Spleen (tissue), 11 donors: Measurements from ENCODE around the gene HERC5. TPM values are rescaled to one million over a fixed set of nuclear protein-coding genes. Genes with fewer than 3 reads are reported as not detected.
"Not testable (repeated sequence)": the region's sequence is repeated elsewhere in the genome, so short reads cannot be mapped to it uniquely, and the experiment has no call there.

Source experiments
- DNase-seq: peaks from one replicate; pipeline ENCODE4 v3.0.0-alpha.2; 2020
- H3K27ac ChIP-seq, 8 donors: fragments of 200-600 bp; sonication (generic) in 7 of 8; 1 replicate in 4 of 8; 2 replicates in 4 of 8; pipeline versions ENCODE4 v1.5.0 to v1.8.0; 2016 to 2021; ENCODE audit warnings: inconsistent platforms in 4 of 8, mild to moderate bottlenecking in 4 of 8, moderate library complexity in 1 of 8
- H3K27me3 ChIP-seq, 7 donors: fragments of 200-600 bp; sonication (generic) in 6 of 7; replicated peaks in 1 of 7; 1 replicate in 4 of 7; 2 replicates in 3 of 7; pipeline versions ENCODE4 v1.5.0 to v1.8.0; 2016 to 2021; ENCODE audit warnings: inconsistent platforms in 3 of 7, mild to moderate bottlenecking in 1 of 7
- H3K36me3 ChIP-seq, 6 donors: fragments of 200-600 bp; sonication (generic) in 5 of 6; 1 replicate in 4 of 6; 2 replicates in 2 of 6; pipeline versions ENCODE4 v1.5.0 to v1.8.0; 2016 to 2021; ENCODE audit warnings: inconsistent platforms in 2 of 6
- H3K4me1 ChIP-seq, 6 donors: fragments of 200-600 bp; sonication (generic) in 5 of 6; 1 replicate in 3 of 6; 2 replicates in 3 of 6; pipeline versions ENCODE4 v1.5.0 to v1.8.0; 2016 to 2021; ENCODE audit warnings: inconsistent platforms in 3 of 6
- H3K4me3 ChIP-seq, 8 donors: fragments of 200-600 bp; sonication (generic) in 7 of 8; 1 replicate in 4 of 8; 2 replicates in 4 of 8; pipeline versions ENCODE4 v1.5.0 to v1.8.0; 2016 to 2021; ENCODE audit warnings: inconsistent platforms in 4 of 8, mild to moderate bottlenecking in 4 of 8, moderate library complexity in 2 of 8
- H3K9me3 ChIP-seq, 8 donors: fragments of 200-600 bp; sonication (generic) in 7 of 8; 1 replicate in 4 of 8; 2 replicates in 4 of 8; pipeline versions ENCODE4 v1.5.0 to v1.8.0; 2016 to 2021; ENCODE audit warnings: inconsistent platforms in 4 of 8
- CTCF ChIP-seq, 11 experiments: fragments of 200-600 bp in 7 of 11; fragments of 450-650 bp in 4 of 11; sonication (generic) in 4 of 11; IDR thresholded peaks in 8 of 11; conservative IDR thresholded peaks in 3 of 11; 1 replicate in 7 of 11; 2 replicates in 4 of 11; pipeline versions ENCODE4 v1.4.0 to v1.8.0; 2016 to 2021; ENCODE audit warnings: antibody characterized with exemption in 11 of 11, inconsistent platforms in 4 of 11, mild to moderate bottlenecking in 1 of 11
- POLR2A ChIP-seq, 3 donors: fragments of 450-650 bp; IDR thresholded peaks; one replicate each; pipeline ENCODE4 v1.5.1; 2017; ENCODE audit warnings: antibody characterized with exemption in 3 of 3, mild to moderate bottlenecking in 1 of 3
- POLR2AphosphoS5 ChIP-seq, 3 donors: sonication (generic); formaldehyde crosslinking; IDR thresholded peaks; one replicate each; pipeline ENCODE4 v1.5.1; 2017; ENCODE audit warnings: antibody characterized with exemption in 3 of 3
- WGBS, 5 donors: extraction: QIAGEN DNeasy Blood & Tissue Kit in 3 of 5; methylation state at CpG; one replicate each; pipeline versions ENCODE4 v1.1.5 to v1.1.7; 2013 to 2018; 5-methylcytosine and 5-hydroxymethylcytosine counted together
- intact Hi-C: fragments of 100-400 bp; cut with DNase I; formaldehyde crosslinking; loops from one replicate; pipeline ENCODE4 v1.15.0; 2023; ENCODE audit warnings: low total_unique reads
- polyA plus RNA-seq, 3 donors: library from polyadenylated mRNA; stranded (reverse); fragments of 200-250 nt; gene quantifications; one replicate each; pipeline ENCODE4 v1.2.1, GENCODE V29; 2013
- total RNA-seq, 7 donors: library from RNA; depleted of rRNA in 3 of 7; stranded (reverse); fragments of >200 nt in 3 of 7; fragmentation: NEBNext Ultra II Directional in 4 of 7; extraction: Animal tissue kit (Norgen Biotek cat#: 25700) in 4 of 7; gene quantifications; one replicate each; pipeline versions ENCODE4 v1.1.0 to v1.2.1, GENCODE V29; 2016 to 2021
- donor health status: healthy with polysubstance abuse.
- donor health status: DM: no; HTN: no; CAD: no; lungs with moderate emphysema.
- donor health status: DM: no; HTN: no; CAD: no.
- donor health status: Bipolar disorder and iron deficiency.
- donor health status: healthy.
- donor health status: DM: no; HTN: no; CAD: no.
- donor health status: DM: yes; HTN: yes; CAD: no.

The HERC5 gene
- total and polyA plus RNA-seq, 10 donors: 3.9 to 19.1 (median 10.5) TPM

DNA sequence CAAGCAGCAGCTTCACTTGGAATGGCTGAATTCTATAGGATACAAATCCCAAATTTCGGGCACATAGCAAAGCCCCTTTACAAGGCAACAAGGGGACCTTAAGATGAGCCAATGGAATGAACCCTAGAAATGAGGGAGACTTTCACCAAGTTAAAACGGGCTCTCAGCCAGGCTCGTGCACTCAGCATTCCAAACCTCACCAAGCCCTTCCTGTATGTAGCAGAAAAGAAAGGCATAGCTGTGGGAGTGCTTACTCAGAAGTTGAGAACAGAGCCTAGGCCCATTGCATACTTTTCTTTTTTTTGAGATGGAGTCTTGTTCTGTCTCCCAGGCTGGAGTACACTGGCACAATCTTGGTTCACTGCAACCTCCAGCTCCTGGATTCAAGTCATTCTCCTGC lies 10.8 kb upstream of the HERC5 start:
- TF ChIP-seq POLR2A (IDR thresholded peaks at IDR 0.05) (no peak), POLR2AphosphoS5 (IDR thresholded peaks at IDR 0.05) (no peak), CTCF (IDR thresholded peaks at IDR 0.05 in 8 of 11, conservative IDR thresholded peaks at IDR 0.05 in 3 of 11) (no peak)
- Histone ChIP-seq H3K9me3 (peaks cover 0 to 4% (median 0%) of the 10 kb centered on the region in 8 donors), H3K27ac (no peak overlapping the region), H3K36me3 (peaks cover 0 to 23% (median 0%) of the 10 kb centered on the region in 6 donors), H3K27me3 (no peaks in the 10 kb centered on the region), H3K4me1 (no peaks in the 10 kb centered on the region), H3K4me3 (no peak overlapping the region)
- no peak for DNase-seq
- WGBS, 5 donors: 78 to 90% (median 85%) methylated on average over 3 of the region's 3 CpGs
- intact Hi-C loops: no loop called here

DNA sequence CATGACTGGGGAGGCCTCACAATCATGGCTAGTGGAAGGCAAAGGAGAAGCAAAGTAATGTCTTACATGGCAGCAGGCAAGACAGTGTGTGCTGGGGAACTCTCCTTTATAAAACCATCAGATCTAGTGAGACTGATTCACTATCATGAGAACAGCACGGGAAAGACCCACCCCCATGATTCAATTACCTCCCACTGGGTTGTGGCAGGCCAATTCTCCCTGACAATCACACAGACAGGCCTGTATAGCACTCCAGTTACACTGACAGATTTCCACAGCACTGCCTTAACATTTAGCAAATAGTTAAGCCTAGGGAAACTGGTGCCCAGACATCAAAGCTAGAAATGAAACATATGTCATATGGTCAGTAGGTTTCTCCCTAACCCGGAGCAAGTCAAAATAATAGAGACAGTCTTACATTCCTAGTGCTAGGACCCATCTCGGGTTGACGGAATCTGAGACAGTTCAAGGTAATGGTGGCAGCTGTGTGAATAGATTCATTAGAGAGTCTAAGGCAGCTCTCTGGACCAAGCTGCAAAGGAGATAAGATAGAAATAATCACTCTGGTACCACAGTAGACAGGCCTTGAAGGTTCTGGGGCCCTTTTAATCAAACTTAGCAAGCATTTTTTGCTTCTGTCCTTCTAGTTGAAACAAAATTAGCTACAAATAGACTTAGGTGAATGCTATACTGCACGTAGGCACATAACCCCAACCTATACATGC lies 9.4 kb upstream of the HERC5 start:
- intact Hi-C loops: no loop called here
- no peaks in the 10 kb centered on the region for H3K4me1 ChIP-seq
- peaks cover 0 to 4% (median 0%) of the 10 kb centered on the region in 8 donors for H3K9me3 ChIP-seq
- H3K27me3 ChIP-seq: no peaks in the 10 kb centered on the region
- TF ChIP-seq POLR2A (IDR thresholded peaks at IDR 0.05) (no peak), POLR2AphosphoS5 (IDR thresholded peaks at IDR 0.05) (no peak), CTCF (IDR thresholded peaks at IDR 0.05 in 8 of 11, conservative IDR thresholded peaks at IDR 0.05 in 3 of 11) (no peak)
- no peak overlapping the region for H3K27ac ChIP-seq
- no peak overlapping the region for H3K4me3 ChIP-seq
- no peak for DNase-seq
- peaks cover 0 to 14% (median 0%) of the 10 kb centered on the region in 6 donors for H3K36me3 ChIP-seq
- 78 to 90% (median 86%) methylated on average over 5 of the region's 5 CpGs for WGBS, 5 donors

GRCh38 chr4:88448211-88448765 lies 8.6 kb upstream of the HERC5 start:
- DNase-seq, H3K36me3 ChIP-seq, H3K27me3 ChIP-seq, H3K9me3 ChIP-seq, H3K27ac ChIP-seq, H3K4me1 ChIP-seq, intact Hi-C loops, H3K4me3 ChIP-seq: not testable (repeated sequence)
- WGBS, 5 donors: 89 to 97% (median 96%) methylated on average over 7 of the region's 7 CpGs

- DNase-seq: no peak
- H3K27me3 ChIP-seq: no peaks in the 10 kb centered on the region
- intact Hi-C loops: no loop called here
- no peaks in the 10 kb centered on the region for H3K4me1 ChIP-seq
- no peak overlapping the region for H3K27ac ChIP-seq
- no peak for TF ChIP-seq POLR2A (IDR thresholded peaks at IDR 0.05)
- TF ChIP-seq CTCF (IDR thresholded peaks at IDR 0.05 in 8 of 11, conservative IDR thresholded peaks at IDR 0.05 in 3 of 11): no peak
- TF ChIP-seq POLR2AphosphoS5 (IDR thresholded peaks at IDR 0.05): no peak
- no peaks in the 10 kb centered on the region for H3K9me3 ChIP-seq
- no peak overlapping the region for H3K4me3 ChIP-seq
- peaks cover 0 to under 1% (median 0%) of the 10 kb centered on the region in 6 donors for H3K36me3 ChIP-seq
Observed at GRCh38 chr4:88448889-88449288, 8.0 kb upstream of the HERC5 start.
